HG03457 (cell line): ENCODE data around the gene KRABD2.
"Not testable (repeated sequence)": the region's sequence is repeated elsewhere in the genome, so short reads cannot be mapped to it uniquely, and the experiment has no call there.

Experiments
- ATAC-seq: cut with Tn5 transposase; IDR thresholded peaks from one replicate; pipeline ENCODE4 v1.9.1; 2021; ENCODE audit warnings: moderate number of reproducible peaks; ENCODE audit not compliant: unreplicated experiment

The KRABD2 gene

GRCh38 chr17:8365143-8365542 lies 11.4 kb downstream of the KRABD2 start:
- ATAC-seq = no peak

DNA sequence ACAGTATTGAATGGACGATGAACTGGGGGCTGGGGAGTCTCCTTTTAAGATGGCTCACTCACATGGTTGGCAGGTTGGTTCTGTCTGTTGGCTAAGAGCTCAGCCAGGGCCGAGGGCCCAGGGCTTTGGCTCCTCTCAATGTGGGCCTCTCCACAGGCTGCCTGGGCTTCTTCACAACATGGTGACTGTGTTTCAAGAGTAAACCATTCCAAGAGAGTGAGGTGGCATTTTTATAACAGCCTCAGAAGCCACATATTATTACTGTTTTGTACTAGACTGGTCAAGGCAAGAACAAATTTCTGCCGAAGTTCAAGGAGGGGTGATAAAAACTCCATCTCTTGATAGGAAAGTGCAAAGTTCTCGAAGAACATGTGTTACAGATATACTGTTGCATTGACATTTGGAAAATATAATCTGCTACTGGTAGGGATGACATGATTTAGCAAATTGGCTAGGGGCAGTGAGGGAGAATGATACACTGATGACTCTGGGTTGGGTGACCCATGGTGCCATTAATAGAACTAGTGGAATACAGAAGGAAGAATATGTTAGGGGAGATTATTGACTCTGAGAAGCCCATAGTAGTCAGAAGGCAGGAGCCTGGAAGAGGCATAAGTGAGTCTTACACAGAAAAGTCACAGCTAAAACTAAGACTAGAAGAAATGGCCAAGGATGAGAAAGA lies 13.7 kb downstream of the KRABD2 start:
- ATAC-seq = no peak

DNA sequence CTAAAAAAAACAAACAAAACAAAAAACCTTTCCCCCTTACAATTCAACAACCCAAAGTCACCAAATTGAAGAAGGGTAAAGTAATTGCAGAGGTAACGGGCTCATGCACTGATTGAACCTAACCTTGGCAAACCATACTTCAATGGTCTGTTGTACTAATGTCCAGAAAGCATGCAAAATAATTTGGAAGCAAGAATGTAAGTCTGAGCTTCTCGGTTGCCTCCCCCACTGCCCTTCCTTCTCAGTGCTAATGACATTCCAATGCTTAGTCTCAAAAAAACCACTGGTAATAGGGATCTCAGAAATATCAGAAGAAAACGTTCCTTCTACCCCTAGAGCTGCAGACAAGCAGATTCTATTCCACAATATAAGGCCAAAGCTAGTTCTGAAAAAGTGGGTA lies 15.8 kb downstream of the KRABD2 start:
- ATAC-seq = no peak

GRCh38 chr17:8360260-8360659 lies 16.2 kb downstream of the KRABD2 start:
- ATAC-seq = no peak

GRCh38 chr17:8359769-8360168 lies 16.7 kb downstream of the KRABD2 start:
- ATAC-seq = no peak

DNA sequence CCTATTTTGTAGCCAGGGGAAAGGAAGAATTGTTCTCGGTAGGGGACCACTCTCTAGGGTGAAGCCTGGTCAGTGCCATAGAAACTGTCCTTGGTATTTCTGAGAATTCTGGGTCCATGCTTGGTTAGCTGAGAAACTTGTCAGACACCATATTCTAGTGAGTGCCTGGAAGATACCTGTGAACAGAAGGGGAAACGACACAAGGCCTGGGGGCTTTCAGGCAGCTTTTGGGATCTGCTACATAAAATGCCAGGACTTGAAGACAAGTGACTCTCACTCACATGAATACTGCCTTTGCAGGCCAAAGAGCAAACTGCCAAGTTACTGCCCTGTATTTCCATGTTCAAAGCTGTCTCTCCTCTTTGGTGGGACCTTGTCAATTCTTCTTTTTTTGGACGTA lies 18.6 kb downstream of the KRABD2 start:
- no peak for ATAC-seq

- ATAC-seq = no peak
These were observed 22.3 kb downstream of the KRABD2 start for GRCh38 chr17:8354236-8354635.

DNA sequence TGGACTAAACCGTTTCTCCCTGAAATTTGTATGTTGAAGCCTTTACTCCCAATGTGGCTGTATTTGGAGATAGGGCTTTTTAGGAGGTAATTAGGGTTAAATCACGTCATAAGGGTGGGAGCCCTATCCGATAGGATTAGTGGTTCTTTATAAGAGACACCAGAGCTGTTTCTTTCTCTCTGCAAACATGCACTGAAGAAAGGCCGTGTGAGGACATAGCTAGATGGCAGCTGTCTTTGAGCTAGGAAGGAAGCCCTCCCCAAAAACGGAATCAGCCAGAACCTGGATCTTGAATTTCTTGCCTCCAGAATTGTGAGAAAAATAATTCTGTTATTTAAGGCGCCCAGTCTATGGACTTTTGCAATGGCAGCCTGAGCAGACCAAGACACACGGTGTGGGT lies 22.8 kb downstream of the KRABD2 start:
- ATAC-seq = no peak

DNA sequence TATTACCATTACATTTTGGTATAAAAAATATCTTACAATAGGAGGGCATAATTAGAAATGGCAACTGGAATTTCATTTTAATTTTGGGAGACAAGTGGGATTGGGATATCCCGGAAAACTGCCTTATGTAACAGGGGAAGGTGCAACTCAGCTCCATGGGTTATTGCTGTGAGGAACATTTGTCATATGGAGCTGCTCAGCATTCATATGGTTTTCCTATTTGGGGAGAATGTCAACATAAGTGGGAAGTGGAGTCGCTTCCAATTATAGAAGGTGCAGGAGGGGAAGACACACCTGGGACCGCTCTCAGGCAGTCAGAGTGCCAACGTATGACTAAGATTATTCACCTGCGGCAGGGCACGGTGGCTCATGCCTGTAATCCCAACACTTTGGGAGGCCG lies 26.2 kb downstream of the KRABD2 start:
- ATAC-seq = no peak

DNA sequence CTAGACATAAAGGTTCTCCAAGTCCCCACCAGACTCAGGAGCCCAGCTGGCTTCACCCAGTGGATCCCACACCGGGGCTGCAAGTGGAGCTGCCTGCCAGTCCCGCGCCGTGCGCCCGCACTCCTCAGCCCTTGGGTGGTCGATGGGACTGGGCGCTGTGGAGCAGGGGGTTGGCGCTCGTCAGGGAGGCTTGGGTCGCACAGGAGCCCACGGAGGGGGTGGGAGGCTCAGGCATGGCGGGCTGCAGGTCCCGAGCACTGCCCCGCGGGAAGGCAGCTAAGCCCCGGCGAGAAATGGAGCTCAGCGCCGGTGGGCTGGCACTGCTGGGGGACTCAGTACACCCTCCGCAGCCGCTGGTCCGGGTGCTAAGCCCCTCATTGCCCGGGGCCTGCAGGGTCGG lies 29.5 kb downstream of the KRABD2 start:
- ATAC-seq = not testable (repeated sequence)

- ATAC-seq = no peak
These were observed 30.4 kb downstream of the KRABD2 start for GRCh38 chr17:8345951-8346665.

DNA sequence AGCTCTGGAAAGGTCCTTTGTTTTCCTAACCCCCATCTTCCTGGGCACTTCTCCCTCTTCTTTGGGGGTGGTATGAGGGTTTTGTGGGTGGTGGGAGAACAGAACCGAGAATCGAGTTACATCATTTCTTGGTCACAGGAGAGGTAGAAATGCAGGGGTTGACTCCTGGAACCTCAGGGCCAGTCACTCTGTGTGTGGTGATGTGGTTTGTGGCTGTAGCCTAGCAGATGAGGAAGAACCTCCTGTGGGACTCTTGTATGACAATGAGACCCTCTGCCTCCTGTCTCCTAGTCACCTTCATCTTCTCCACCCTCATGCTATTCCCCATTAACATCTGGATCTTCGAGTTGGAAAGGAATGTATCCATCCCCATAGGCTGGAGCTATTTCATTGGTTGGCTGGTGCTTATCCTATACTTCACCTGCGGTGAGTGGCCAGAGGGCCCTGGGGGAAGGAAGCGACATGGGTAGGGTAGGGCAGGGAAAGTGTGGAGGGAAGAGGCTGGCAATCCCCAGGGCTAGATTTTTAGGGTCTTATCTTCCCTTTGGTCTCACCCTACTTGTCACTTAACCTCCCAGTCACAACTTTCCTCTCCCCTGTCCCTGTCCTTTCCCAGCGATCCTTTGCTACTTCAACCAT lies 31.3 kb downstream of the KRABD2 start:
- no peak for ATAC-seq

GRCh38 chr17:8341456-8341855 lies 35.0 kb downstream of the KRABD2 start:
- no peak for ATAC-seq

DNA sequence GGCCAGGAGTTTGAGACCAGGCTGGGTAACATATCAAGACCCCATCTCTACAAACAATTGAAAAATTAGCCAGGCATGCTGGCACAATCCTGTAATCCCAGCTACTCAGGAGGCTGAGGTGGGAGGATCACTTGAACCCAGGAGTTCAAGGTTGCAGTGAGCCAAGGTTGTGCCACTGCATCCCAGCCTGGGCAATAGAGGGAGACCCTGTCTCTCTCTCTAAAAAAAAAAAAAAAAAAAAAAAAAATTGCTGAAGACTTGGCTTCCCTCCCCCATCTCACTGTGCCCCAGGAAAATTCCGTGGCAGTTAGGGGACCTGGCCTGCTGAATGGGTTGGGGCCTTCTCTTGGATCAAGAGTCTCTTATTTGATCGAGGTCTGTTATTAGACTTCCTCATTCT lies 37.0 kb downstream of the KRABD2 start, which contains the start of gene ODF4:
TSS of gene ODF4 (plus strand) at position 301 of the 400 bp plus-strand sequence. CDS start 212 bp downstream, outside the sequence.
- no peak for ATAC-seq

GRCh38 chr17:8338753-8339140 lies 37.8 kb downstream of the KRABD2 start:
- ATAC-seq = no peak

DNA sequence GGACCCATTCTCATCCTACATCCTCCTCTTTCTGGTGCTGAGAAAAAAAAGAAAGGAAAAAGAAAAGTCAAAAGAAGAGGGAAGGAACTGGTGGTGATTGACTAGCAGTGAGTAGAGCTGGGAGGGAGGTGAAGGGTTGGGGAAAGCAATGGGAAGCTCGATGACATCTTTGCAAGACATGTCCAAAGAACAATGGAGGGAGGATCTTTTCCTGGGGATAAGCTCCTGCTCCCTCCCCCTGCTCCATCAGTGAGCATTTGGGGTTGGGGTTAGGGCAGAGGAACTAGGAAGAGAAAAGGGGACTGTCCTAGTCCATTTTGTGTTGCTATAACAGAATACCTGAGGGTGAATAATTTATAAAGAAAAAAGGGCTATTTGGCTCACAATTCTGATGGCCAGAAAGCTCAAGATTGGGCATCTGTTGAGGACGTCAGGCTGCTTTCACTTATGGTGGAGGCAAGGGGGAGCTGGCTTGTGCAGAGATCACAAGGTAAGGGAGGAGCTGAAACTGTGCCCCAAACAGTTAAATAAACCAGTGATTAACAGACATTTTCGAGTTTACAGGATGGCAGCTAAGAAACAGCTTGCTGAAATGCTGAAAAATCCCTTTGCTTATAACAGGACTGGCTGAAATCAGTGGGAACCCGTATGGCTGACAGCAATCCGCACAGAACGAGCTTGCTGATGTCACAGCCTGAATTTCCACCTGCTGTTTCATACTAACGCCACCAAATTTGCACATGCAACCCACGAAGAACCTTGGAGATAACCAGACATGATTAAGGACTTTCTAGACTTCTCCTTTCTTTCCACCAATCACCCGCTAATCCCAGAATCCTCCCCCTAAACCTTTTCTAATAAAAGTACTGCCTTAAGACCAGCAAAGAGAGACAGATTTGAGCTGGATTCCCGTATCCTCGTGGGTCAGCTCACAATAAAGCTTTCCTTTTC lies 38.4 kb downstream of the KRABD2 start:
- no peak for ATAC-seq

DNA sequence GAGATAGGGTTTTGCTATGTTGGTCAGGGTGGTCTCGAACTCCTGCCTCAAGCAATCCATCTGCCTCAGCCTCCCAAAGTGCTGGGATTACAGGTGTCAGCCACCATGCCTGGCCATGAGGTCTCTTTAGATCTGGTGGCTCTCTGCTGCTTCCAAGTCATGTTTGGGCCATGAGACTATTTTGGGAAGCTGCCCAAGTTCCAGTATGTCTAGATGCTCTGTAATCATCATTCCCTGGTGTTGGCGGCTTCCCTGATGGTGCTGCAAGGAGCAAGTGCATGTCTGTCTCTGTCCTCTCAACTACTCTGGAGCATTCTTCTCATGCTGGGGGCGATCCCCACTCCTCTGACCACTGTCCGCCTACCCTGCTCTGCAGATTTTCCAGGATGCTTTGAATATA lies 43.2 kb downstream of the KRABD2 start:
- no peak for ATAC-seq

DNA sequence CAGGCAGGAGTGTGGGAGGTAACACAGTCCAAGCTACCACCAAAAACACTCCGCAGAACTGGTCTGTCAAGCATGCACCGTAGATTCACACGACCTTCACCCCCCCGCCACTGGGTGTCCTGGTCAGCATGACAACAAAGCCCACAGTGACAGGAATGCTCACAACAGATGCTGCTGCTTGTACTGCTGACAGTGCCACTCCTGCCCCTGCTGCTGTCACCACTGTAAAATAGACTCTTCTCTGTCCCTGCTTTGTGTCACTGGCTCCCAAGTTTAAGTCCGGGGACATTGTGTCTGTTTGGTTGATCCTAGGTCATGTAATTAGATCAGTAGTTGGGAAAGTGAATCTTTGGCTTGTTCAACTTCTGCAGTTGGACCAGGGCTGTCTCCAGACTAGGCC lies 43.8 kb downstream of the KRABD2 start:
- no peak for ATAC-seq

GRCh38 chr17:8332128-8332527 lies 44.4 kb downstream of the KRABD2 start:
- ATAC-seq = no peak

DNA sequence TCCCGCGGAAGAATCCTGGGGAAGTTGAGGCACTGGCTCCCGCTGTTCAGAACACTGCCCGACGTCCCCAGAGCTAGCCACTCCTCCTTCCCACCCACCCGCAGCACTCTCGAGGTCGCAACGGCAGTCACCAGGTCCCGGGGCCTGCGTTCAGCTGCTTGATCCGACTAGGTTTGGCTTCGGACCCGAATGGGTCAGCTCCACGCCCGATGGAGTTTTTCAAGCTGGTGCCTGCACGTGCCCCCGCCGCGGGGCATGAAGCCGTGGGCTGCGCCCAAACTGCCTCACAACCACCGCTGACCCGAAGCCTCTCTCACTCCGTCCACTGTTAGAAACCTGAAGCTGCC lies 49.2 kb downstream of the KRABD2 start:
- no peak for ATAC-seq
